Panc1 (cell line): ENCODE results near the gene ABCD2. TPM values are rescaled to one million over a fixed set of nuclear protein-coding genes. Genes with fewer than 3 reads are reported as not detected.

Source experiments
- ATAC-seq: fragments of 200-7000 bp; cut with Tn5 transposase; 2 replicates; pipeline ENCODE4 v1.9.1; 2020; ENCODE audit warnings: mild to moderate bottlenecking, moderate library complexity
- BruUV-seq: library from RNA; stranded (reverse); fragments of 400-500 nt; replicated peaks from 2 replicates; lab custom pipeline; 2021; lab: Mats Ljungman, UMichigan
- CTCF ChIA-PET: fragments of 300-600 bp; sonication (Branson Sonifier 250); formaldehyde crosslinking; loops from one replicate; lab custom pipeline; 2022; ENCODE audit warnings: antibody characterized with exemption; lab: Charles Lee
- POLR2A ChIA-PET: fragments of 300-600 bp; sonication (Branson Sonifier 250); formaldehyde crosslinking; loops from one replicate; lab custom pipeline; 2022; ENCODE audit warnings: antibody characterized with exemption; lab: Charles Lee
- DNase-seq: peaks from one replicate; pipeline ENCODE4 v3.0.0-alpha.2; 2010; ENCODE audit warnings: low read depth, low spot score
- H3K27ac ChIP-seq: 2 replicates; pipeline ENCODE4 v1.5.1; 2011; ENCODE audit warnings: mild to moderate bottlenecking, low read length, inconsistent platforms
- H3K27me3 ChIP-seq: fragments of 200-500 bp; sonication (Bioruptor generic); 2 replicates; pipeline ENCODE4 v1.6.0; 2014; ENCODE audit warnings: low read length, inconsistent platforms; ENCODE audit not compliant: control insufficient read depth, insufficient read depth
- H3K36me3 ChIP-seq: fragments of 200-500 bp; sonication (Bioruptor generic); 2 replicates; pipeline ENCODE4 v1.5.1; 2014; ENCODE audit warnings: inconsistent platforms, mild to moderate bottlenecking, low read length, moderate library complexity; ENCODE audit not compliant: control insufficient read depth, insufficient read depth
- H3K4me1 ChIP-seq: 2 replicates; pipeline ENCODE4 v1.5.1; 2011; ENCODE audit warnings: inconsistent platforms, mild to moderate bottlenecking, low read length, moderate library complexity; ENCODE audit not compliant: control insufficient read depth, insufficient read depth
- H3K4me3 ChIP-seq, 2 experiments: 2 replicates each; pipeline ENCODE4 v1.5.1; 2011 to 2012; ENCODE audit warnings: low read depth in 2 of 2, low read length in 2 of 2, mild to moderate bottlenecking in 2 of 2, inconsistent platforms in 1 of 2, moderate library complexity in 1 of 2
- H3K9me3 ChIP-seq: fragments of 200-500 bp; sonication (Bioruptor generic); 2 replicates; pipeline ENCODE4 v1.5.1; 2014; ENCODE audit warnings: low read depth, mild to moderate bottlenecking, inconsistent platforms, low read length, moderate library complexity; ENCODE audit not compliant: control insufficient read depth, insufficient read depth
- CTCF ChIP-seq: fragments of 450-650 bp; IDR thresholded peaks from 2 replicates; pipeline ENCODE4 v1.5.1; 2017; ENCODE audit warnings: mild to moderate bottlenecking
- POLR2AphosphoS5 ChIP-seq: IDR thresholded peaks from 2 replicates; pipeline ENCODE4 v1.6.1; 2012; ENCODE audit warnings: mild to moderate bottlenecking, low read depth, low read length, moderate library complexity
- REST ChIP-seq, 2 experiments: IDR thresholded peaks; 2 replicates each; pipeline ENCODE4 v1.6.1; 2011 to 2012; ENCODE audit warnings: low read depth in 2 of 2, control low read depth in 1 of 2, low read length in 1 of 2, mild to moderate bottlenecking in 1 of 2, moderate library complexity in 1 of 2; ENCODE audit not compliant: insufficient read depth in 1 of 2
- SIN3A ChIP-seq: IDR thresholded peaks from 2 replicates; pipeline ENCODE4 v1.6.1; 2012; ENCODE audit warnings: low read depth, mild to moderate bottlenecking, low read length, moderate library complexity, borderline replicate concordance; ENCODE audit not compliant: insufficient read depth
- TCF7L2 ChIP-seq: IDR thresholded peaks from 2 replicates; pipeline ENCODE4 v1.6.1; 2011; ENCODE audit warnings: mild to moderate bottlenecking, low read depth, low read length, inconsistent platforms
- in situ Hi-C: cut with HindIII; loops from 2 replicates; pipeline ENCODE4 v1.10.0; 2016; ENCODE audit warnings: low sequenced_read_pairs, low pct_unique_long_range_greater_than_20kb
- intact Hi-C: fragments of 100-400 bp; cut with micrococcal nuclease; formaldehyde crosslinking; loops from one replicate; pipeline ENCODE4 v1.10.0; 2022; ENCODE audit not compliant: unreplicated experiment
- total RNA-seq: library from RNA; stranded (reverse); gene quantifications from one replicate; pipeline ENCODE4 v1.2.1, GENCODE V29; 2021; ENCODE audit not compliant: unreplicated experiment

The ABCD2 gene
- total RNA-seq, 1 experiment from 2014 or later = not detected

- Histone ChIP-seq H3K4me3 (no peak overlapping the region), H3K27me3 (peaks cover 3% of the 10 kb centered on the region; the same call in 1 of the 2 replicates), H3K9me3 (no peaks in the 10 kb centered on the region), H3K27ac (no peak overlapping the region), H3K4me1 (peaks cover 7% of the 10 kb centered on the region; the same call in 1 of the 2 replicates), H3K36me3 (no peaks in the 10 kb centered on the region)
- ChIA-PET POLR2A (no interaction called here), CTCF (no interaction called here)
- TF ChIP-seq CTCF = no peak
- TF ChIP-seq SIN3A = no peak
- TF ChIP-seq REST (IDR thresholded peaks at IDR 0.05; ENCODE audit: insufficient read depth in 1 of 2, low read depth in 2 of 2, low read length in 1 of 2) = no peak
- no peak for TF ChIP-seq TCF7L2
- no peak for TF ChIP-seq POLR2AphosphoS5
- in situ Hi-C loops = no loop called here
- intact Hi-C loops = loop anchor here (10.0 kb wide), 2 partner anchors 173 to 293 kb away; partner anchors contain the start of gene KIF21A
- BruUV-seq = no TSS peak
- no peak for DNase-seq
- no peak for ATAC-seq
Measured at GRCh38 chr12:39617887-39618286, 1.7 kb downstream of the ABCD2 start.

- no peaks in the 10 kb centered on the region for H3K9me3 ChIP-seq
- CTCF ChIA-PET = no interaction called here
- intact Hi-C loops = loop anchor here (10.0 kb wide), 2 partner anchors 172 to 292 kb away; partner anchors contain the start of gene KIF21A
- no peaks in the 10 kb centered on the region for H3K36me3 ChIP-seq
- no TSS peak for BruUV-seq
- H3K27ac ChIP-seq = no peak overlapping the region
- no peak overlapping the region for H3K4me3 ChIP-seq
- DNase-seq (no peak), ATAC-seq (no peak)
- no peak for TF ChIP-seq CTCF
- TF ChIP-seq POLR2AphosphoS5 = no peak
- no peak for TF ChIP-seq TCF7L2
- no peak for TF ChIP-seq SIN3A
- no peak for TF ChIP-seq REST (IDR thresholded peaks at IDR 0.05; ENCODE audit: insufficient read depth in 1 of 2, low read depth in 2 of 2, low read length in 1 of 2)
- H3K27me3 ChIP-seq = peaks cover 3% of the 10 kb centered on the region; the same call in 1 of the 2 replicates
- POLR2A ChIA-PET = no interaction called here
- peaks cover 7% of the 10 kb centered on the region; the same call in 1 of the 2 replicates for H3K4me1 ChIP-seq
- in situ Hi-C loops = no loop called here
Measured at GRCh38 chr12:39616666-39617065, 2.9 kb downstream of the ABCD2 start.
